ENCODE results near the gene MLLT10.

The MLLT10 gene

DNA sequence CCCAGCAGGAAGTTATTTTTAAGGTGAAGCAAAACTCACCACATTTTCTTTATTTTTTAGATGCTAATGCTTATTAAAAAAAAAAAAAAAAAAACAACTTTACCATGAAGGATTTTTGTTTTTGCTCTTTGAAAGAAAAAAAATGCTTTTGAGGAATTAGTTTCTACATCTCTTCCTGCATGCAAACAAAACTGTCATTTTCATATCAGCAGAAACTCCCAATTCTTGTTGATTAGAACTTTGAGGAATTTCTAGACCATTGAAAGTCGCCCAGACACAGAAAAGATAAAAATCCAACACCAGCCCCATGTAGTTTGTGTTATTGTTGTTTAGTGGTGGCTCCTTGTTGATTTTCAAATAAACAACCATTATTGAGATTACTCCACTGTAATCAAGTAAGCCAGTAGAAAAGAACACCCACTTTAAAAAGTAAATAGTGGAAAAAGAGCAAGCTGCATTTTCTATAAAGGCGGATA is 22.9 kb upstream of the MLLT10 start:
- Histone ChIP-seq H3K27ac (ENCODE audit: low read depth, low read length) (no peak overlapping the region), H3K27me3 (ENCODE audit: control insufficient read depth in 1 of 2, insufficient read depth in 2 of 2, low read length in 2 of 2) (peaks cover 26 to 39% of the 10 kb centered on the region in 2 donors), H3K36me3 (ENCODE audit: control insufficient read depth in 1 of 2, insufficient read depth in 2 of 2, low read length in 2 of 2) (no peaks in the 10 kb centered on the region), H3K4me3 (ENCODE audit: low read depth in 1 of 2, low read length in 2 of 2) (no peak overlapping the region), H3K4me1 (ENCODE audit: control insufficient read depth in 1 of 2, insufficient read depth in 2 of 2, low read length in 2 of 2) (peaks cover 4 to 12% of the 10 kb centered on the region in 2 donors), H3K9ac (ENCODE audit: low read depth in 1 of 2, low read length in 2 of 2) (no peak overlapping the region), H3K9me3 (ENCODE audit: control insufficient read depth in 1 of 2, low read length in 2 of 2) (no peaks in the 10 kb centered on the region)

DNA sequence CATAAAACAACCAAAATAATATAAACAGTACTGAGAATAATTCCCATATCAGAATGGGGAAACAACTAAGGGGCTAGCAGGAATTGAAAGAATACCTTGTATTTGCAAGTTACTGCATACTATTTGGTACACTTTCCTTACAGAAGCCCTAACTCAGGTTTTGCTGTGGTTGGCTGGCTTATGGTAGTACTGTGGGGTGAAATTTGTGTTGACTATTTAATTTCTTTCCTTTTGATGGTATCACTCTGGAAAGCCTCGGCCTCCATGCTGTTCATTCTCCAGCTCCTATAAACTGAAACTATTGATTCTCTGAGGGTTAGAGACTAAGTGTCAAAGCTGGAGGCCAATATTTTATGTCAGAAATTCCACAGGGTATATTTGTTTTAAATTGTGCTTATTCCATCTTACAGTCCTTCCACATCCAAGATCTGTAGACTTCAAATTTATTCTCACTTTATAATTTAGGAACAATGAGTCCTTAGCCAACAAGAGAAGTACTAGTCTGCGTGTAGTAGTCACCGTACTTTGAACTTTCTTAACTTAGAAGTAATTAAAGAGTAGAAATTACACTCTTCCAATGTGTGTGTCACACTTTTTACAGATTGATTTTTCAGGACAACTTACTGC is 22.0 kb upstream of the MLLT10 start:
- Histone ChIP-seq H3K4me1 (ENCODE audit: control insufficient read depth in 1 of 2, insufficient read depth in 2 of 2, low read length in 2 of 2) (peaks cover 9 to 16% of the 10 kb centered on the region in 2 donors), H3K27ac (ENCODE audit: low read depth, low read length) (no peak overlapping the region), H3K4me3 (ENCODE audit: low read depth in 1 of 2, low read length in 2 of 2) (no peak overlapping the region), H3K27me3 (ENCODE audit: control insufficient read depth in 1 of 2, insufficient read depth in 2 of 2, low read length in 2 of 2) (peaks cover 31 to 39% of the 10 kb centered on the region in 2 donors), H3K36me3 (ENCODE audit: control insufficient read depth in 1 of 2, insufficient read depth in 2 of 2, low read length in 2 of 2) (no peaks in the 10 kb centered on the region), H3K9ac (ENCODE audit: low read depth in 1 of 2, low read length in 2 of 2) (no peak overlapping the region), H3K9me3 (ENCODE audit: control insufficient read depth in 1 of 2, low read length in 2 of 2) (no peaks in the 10 kb centered on the region)

DNA sequence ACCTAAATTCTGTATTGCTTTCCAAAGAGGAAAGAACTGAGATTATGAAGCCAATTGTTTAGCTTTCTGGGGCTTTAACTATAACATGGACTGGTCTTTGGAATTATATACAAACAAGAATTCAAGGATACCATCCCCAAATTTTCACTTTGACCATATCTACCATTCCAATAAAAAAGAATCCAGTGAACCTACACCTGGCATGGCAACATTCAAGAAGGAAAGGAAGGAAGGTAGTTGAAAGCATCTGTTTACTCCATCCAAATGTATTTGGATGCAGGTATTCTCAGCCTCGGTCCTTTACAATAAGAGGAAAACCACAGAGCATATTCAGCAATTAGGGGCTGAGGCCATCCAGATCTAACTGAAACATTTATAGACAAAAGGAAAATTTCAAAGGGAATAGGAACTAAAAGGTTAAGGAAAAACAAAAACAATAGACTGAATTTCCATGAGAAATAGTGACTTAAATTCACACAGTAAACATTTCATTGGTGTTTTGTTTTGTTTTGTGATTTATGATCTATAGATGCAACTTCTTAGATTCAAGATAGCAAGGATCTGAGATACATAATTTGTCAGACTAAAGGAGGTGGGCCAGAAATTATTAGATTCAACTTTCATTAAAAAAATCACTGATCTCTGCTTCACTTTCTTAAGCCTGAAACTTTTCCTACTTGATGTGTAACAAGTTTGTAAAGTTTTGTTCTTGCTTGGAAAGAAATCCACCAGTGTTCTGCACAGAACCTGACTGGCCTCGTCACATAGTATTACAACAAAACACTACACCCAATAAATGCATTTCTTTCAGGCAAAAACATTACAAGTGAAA is 21.2 kb upstream of the MLLT10 start:
- no peaks in the 10 kb centered on the region for H3K36me3 ChIP-seq (ENCODE audit: control insufficient read depth in 1 of 2, insufficient read depth in 2 of 2, low read length in 2 of 2)
- no peaks in the 10 kb centered on the region for H3K9me3 ChIP-seq (ENCODE audit: control insufficient read depth in 1 of 2, low read length in 2 of 2)
- H3K27ac ChIP-seq (ENCODE audit: low read depth, low read length): no peak overlapping the region
- no peak overlapping the region for H3K4me3 ChIP-seq (ENCODE audit: low read depth in 1 of 2, low read length in 2 of 2)
- peaks cover 13 to 20% of the 10 kb centered on the region in 2 donors for H3K4me1 ChIP-seq (ENCODE audit: control insufficient read depth in 1 of 2, insufficient read depth in 2 of 2, low read length in 2 of 2)
- no peak overlapping the region for H3K9ac ChIP-seq (ENCODE audit: low read depth in 1 of 2, low read length in 2 of 2)
- peaks cover 35 to 45% of the 10 kb centered on the region in 2 donors for H3K27me3 ChIP-seq (ENCODE audit: control insufficient read depth in 1 of 2, insufficient read depth in 2 of 2, low read length in 2 of 2)

DNA sequence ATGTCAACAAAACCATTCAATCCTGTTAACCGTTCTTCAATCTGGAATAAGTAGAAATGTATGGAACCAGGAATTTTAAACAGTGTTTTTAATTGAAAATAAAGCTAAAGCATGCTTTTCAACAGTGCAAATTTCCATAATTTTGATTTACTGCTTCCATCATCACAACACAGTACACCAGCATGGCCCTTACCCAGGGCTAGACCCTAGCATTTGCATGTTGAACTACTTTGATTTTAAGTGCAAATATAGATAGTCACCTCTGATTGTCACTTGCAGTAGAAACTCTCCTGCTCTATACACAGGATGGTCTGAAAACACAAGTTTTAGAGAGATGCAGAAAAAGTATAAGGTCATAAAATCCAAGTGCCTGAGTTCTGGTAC is 20.6 kb upstream of the MLLT10 start:
- Histone ChIP-seq H3K27me3 (ENCODE audit: control insufficient read depth in 1 of 2, insufficient read depth in 2 of 2, low read length in 2 of 2) (peaks cover 40 to 51% of the 10 kb centered on the region in 2 donors), H3K4me1 (ENCODE audit: control insufficient read depth in 1 of 2, insufficient read depth in 2 of 2, low read length in 2 of 2) (peaks cover 19 to 24% of the 10 kb centered on the region in 2 donors), H3K36me3 (ENCODE audit: control insufficient read depth in 1 of 2, insufficient read depth in 2 of 2, low read length in 2 of 2) (no peaks in the 10 kb centered on the region), H3K4me3 (ENCODE audit: low read depth in 1 of 2, low read length in 2 of 2) (no peak overlapping the region), H3K9ac (ENCODE audit: low read depth in 1 of 2, low read length in 2 of 2) (no peak overlapping the region), H3K27ac (ENCODE audit: low read depth, low read length) (no peak overlapping the region), H3K9me3 (ENCODE audit: control insufficient read depth in 1 of 2, low read length in 2 of 2) (no peaks in the 10 kb centered on the region)

DNA sequence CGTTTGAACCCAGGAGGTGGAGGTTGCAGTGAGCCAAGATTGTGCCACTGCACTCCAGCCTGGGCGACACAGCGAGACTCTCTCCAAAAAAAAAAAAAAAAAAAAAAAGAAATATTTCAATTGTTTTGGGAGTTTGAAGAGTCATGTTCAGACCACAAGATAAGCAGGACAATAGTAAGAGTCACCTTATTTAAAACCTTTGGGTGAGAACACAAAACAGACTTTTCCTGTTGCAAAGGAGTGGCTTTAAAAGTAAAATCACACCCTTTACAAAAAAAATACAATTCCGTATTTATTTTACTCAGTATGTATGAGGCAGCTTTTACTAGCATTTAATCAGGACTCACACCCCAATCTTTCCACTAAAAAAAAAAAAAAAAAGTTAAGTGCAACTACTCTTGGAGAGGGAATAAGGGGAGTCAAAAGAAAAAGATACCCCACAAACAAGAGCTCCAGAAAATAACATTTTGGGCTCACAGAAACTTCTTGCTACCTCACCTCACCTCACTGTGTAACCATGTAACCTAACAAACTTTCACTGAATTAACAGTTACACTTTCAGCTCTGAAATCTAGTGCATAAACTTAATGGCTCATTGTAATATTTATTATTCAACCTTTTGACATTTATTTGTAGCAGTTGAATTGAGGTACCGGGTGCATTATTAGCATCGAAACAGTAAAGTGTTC is 19.8 kb upstream of the MLLT10 start:
- Histone ChIP-seq H3K27ac (ENCODE audit: low read depth, low read length) (no peak overlapping the region), H3K27me3 (ENCODE audit: control insufficient read depth in 1 of 2, insufficient read depth in 2 of 2, low read length in 2 of 2) (peaks cover 49 to 60% of the 10 kb centered on the region in 2 donors), H3K4me3 (ENCODE audit: low read depth in 1 of 2, low read length in 2 of 2) (no peak overlapping the region), H3K4me1 (ENCODE audit: control insufficient read depth in 1 of 2, insufficient read depth in 2 of 2, low read length in 2 of 2) (peaks cover 21 to 24% of the 10 kb centered on the region in 2 donors), H3K36me3 (ENCODE audit: control insufficient read depth in 1 of 2, insufficient read depth in 2 of 2, low read length in 2 of 2) (no peaks in the 10 kb centered on the region), H3K9me3 (ENCODE audit: control insufficient read depth in 1 of 2, low read length in 2 of 2) (no peaks in the 10 kb centered on the region), H3K9ac (ENCODE audit: low read depth in 1 of 2, low read length in 2 of 2) (no peak overlapping the region)

DNA sequence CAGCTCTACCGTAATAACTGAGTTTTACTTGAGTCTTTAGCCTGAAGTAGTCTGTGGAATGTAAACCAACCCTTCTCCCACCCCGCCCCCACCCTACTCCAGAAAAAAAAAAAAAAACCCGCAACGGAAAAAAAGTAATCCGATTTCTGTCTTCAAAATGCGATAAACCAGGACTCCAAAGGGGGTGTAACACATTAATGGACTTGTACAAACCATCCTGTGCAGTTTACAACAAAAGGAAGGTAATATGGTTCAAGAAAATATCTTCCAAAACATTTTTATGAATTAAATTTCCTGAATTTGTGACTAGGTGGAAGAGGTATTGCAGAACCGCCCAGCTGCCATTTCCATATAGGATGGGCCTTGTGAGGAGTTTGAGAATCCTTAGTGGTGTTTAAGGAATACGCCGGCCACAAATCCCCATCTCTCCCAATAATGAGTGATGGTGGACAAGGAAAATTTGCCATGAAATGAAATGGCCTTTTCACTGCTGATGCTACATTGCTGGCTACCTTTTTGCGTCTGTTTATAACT is 19.1 kb upstream of the MLLT10 start:
- H3K9ac ChIP-seq (ENCODE audit: low read depth in 1 of 2, low read length in 2 of 2): no peak overlapping the region
- H3K27me3 ChIP-seq (ENCODE audit: control insufficient read depth in 1 of 2, insufficient read depth in 2 of 2, low read length in 2 of 2): peaks cover 54 to 66% of the 10 kb centered on the region in 2 donors
- H3K27ac ChIP-seq (ENCODE audit: low read depth, low read length): no peak overlapping the region
- H3K4me1 ChIP-seq (ENCODE audit: control insufficient read depth in 1 of 2, insufficient read depth in 2 of 2, low read length in 2 of 2): peaks cover 27% of the 10 kb centered on the region in 2 donors
- H3K36me3 ChIP-seq (ENCODE audit: control insufficient read depth in 1 of 2, insufficient read depth in 2 of 2, low read length in 2 of 2): no peaks in the 10 kb centered on the region
- no peaks in the 10 kb centered on the region for H3K9me3 ChIP-seq (ENCODE audit: control insufficient read depth in 1 of 2, low read length in 2 of 2)
- no peak overlapping the region for H3K4me3 ChIP-seq (ENCODE audit: low read depth in 1 of 2, low read length in 2 of 2)

DNA sequence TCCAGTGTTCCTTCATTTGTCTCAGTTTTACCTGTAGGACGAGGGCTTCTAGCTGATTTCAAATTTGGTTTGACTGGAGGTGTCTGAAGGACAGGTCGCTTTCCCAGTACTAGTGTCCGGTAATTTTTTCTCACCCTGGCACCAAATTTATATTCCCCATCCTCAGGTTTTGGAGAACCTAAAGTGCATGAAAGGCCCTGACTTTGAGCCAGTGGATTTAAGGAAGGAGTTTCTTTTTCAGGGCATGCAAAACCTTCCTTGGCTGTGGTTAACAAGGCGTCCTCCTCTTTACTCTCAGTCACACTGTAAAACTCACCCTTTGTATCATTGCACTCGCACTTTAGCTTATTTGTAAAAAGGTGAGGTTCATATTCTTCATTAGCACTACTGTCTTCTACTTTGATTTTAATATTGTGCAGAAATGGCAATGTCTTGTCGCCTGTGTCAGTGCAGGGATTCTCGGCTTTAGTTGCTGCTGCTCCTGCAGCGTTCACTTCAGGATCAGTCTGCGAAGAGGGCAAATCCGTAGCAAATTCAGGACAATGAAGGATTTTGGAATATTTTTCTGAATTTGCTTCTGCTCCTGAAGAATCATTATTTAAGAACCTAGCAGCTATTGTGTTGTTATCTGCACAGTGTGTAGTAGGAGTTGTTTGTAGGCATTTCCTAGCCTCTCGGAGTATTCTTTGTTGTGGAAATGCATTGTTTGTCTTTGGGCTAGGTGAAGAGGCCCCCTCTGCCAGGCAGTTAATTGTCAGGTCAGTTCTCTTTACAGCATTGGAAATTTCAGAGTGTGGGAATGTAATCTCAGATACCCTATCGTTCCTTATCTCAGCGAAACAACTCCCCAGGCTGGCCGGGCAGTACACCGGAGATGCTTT is 18.4 kb upstream of the MLLT10 start:
- Histone ChIP-seq H3K4me1 (ENCODE audit: control insufficient read depth in 1 of 2, insufficient read depth in 2 of 2, low read length in 2 of 2) (peaks cover 29% of the 10 kb centered on the region in 2 donors), H3K9ac (ENCODE audit: low read depth in 1 of 2, low read length in 2 of 2) (no peak overlapping the region), H3K9me3 (ENCODE audit: control insufficient read depth in 1 of 2, low read length in 2 of 2) (no peaks in the 10 kb centered on the region), H3K36me3 (ENCODE audit: control insufficient read depth in 1 of 2, insufficient read depth in 2 of 2, low read length in 2 of 2) (no peaks in the 10 kb centered on the region), H3K27ac (ENCODE audit: low read depth, low read length) (no peak overlapping the region), H3K27me3 (ENCODE audit: control insufficient read depth in 1 of 2, insufficient read depth in 2 of 2, low read length in 2 of 2) (peaks cover 57 to 71% of the 10 kb centered on the region in 2 donors), H3K4me3 (ENCODE audit: low read depth in 1 of 2, low read length in 2 of 2) (peak overlapping the region; percentile 52 to 61)

DNA sequence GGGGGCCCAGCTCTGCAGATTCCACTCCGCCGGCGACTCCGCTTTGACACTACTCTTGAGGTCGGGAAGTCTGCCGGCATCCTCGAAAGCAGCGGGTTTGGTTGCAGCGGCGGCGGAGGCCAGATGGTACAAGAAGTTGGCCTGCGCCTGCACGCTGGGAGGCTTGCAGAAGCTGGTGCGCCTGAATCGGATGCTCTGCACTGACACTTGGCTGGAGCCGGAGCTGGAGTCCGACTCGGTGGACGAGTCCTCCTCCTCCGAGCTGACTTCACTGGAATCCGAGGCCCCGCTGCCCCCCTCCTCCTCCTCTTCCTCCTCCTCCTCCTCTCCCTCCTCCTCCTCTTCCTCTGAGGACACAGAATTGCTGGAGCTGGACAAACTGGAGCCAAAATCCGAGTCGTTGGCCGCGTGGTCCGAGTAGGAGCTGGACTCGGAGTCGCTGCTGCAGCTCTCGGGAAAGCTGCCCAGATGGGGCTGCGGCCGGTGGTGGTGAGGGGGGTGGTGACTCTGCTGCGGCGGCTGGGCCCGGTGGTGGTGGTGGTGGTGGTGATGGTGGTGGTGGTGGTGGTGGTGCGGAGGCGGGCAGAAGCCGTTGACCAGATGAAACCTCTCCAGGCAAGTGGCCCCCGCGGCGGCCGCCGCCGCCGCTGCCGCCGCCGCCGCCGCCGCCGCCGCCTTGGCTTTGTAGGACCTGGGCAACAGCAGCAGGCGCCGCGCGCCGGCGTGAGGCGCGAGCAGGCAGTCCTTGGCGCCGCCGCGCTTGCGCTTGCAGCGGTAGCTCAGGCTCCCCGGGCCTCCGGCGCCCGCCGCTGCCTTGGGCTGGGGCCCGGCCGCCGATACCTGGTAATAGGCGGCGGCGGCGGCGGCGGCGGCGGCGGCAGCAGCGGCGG is 17.5 kb upstream of the MLLT10 start:
- peaks cover 29% of the 10 kb centered on the region in 2 donors for H3K4me1 ChIP-seq (ENCODE audit: control insufficient read depth in 1 of 2, insufficient read depth in 2 of 2, low read length in 2 of 2)
- peak overlapping the region; percentile 52 to 70 for H3K4me3 ChIP-seq (ENCODE audit: low read depth in 1 of 2, low read length in 2 of 2)
- H3K36me3 ChIP-seq (ENCODE audit: control insufficient read depth in 1 of 2, insufficient read depth in 2 of 2, low read length in 2 of 2): no peaks in the 10 kb centered on the region
- H3K27me3 ChIP-seq (ENCODE audit: control insufficient read depth in 1 of 2, insufficient read depth in 2 of 2, low read length in 2 of 2): peaks cover 61 to 78% of the 10 kb centered on the region in 2 donors
- H3K27ac ChIP-seq (ENCODE audit: low read depth, low read length): peak overlapping the region; percentile 37
- no peaks in the 10 kb centered on the region for H3K9me3 ChIP-seq (ENCODE audit: control insufficient read depth in 1 of 2, low read length in 2 of 2)
- no peak overlapping the region for H3K9ac ChIP-seq (ENCODE audit: low read depth in 1 of 2, low read length in 2 of 2)
